Skeletal muscle tissue (tissue), 4 donors: ENCODE results near the gene TMEM9. TPM values are rescaled to one million over a fixed set of nuclear protein-coding genes. Genes with fewer than 3 reads are reported as not detected.
"Not testable (repeated sequence)": the region's sequence is repeated elsewhere in the genome, so short reads cannot be mapped to it uniquely, and the experiment has no call there.

ENCODE experiments used
- H3K27ac ChIP-seq: one replicate; pipeline ENCODE4 v1.7.0; 2013; ENCODE audit warnings: mild to moderate bottlenecking, low read depth, low read length, inconsistent platforms
- H3K27me3 ChIP-seq, 3 donors: one replicate each; pipeline ENCODE4 v1.7.0; 2013; ENCODE audit warnings: low read length in 3 of 3; ENCODE audit not compliant: control insufficient read depth in 3 of 3, insufficient read depth in 3 of 3
- H3K36me3 ChIP-seq, 3 donors: one replicate each; pipeline ENCODE4 v1.7.0; 2013; ENCODE audit warnings: low read length in 3 of 3; ENCODE audit not compliant: control insufficient read depth in 3 of 3, insufficient read depth in 3 of 3
- H3K4me1 ChIP-seq, 3 donors: one replicate each; pipeline ENCODE4 v1.7.0; 2013; ENCODE audit warnings: low read length in 3 of 3, mild to moderate bottlenecking in 3 of 3; ENCODE audit not compliant: control insufficient read depth in 3 of 3, insufficient read depth in 3 of 3
- H3K4me3 ChIP-seq, 3 donors: one replicate each; pipeline ENCODE4 v1.7.0; 2013; ENCODE audit warnings: low read length in 3 of 3
- H3K9ac ChIP-seq, 3 donors: one replicate each; pipeline ENCODE4 v1.7.0; 2013; ENCODE audit warnings: low read length in 3 of 3, mild to moderate bottlenecking in 3 of 3, moderate library complexity in 2 of 3, low read depth in 1 of 3
- H3K9me3 ChIP-seq, 3 donors: one replicate each; pipeline ENCODE4 v1.7.0; 2013; ENCODE audit warnings: low read length in 3 of 3; ENCODE audit not compliant: control insufficient read depth in 3 of 3
- total RNA-seq: library from RNA; depleted of rRNA; stranded (reverse); fragments of >200 nt; gene quantifications from one replicate; pipeline ENCODE4 v1.2.3, GENCODE V29; 2014
- donor health status: Osteomylitis.

TMEM9 gene
- total RNA-seq, 1 donor from 2014 or later = 50.1 TPM

GRCh38 chr1:201167041-201167991 lies 13.0 kb upstream of the TMEM9 start:
- peaks cover 20 to 30% (median 23%) of the 10 kb centered on the region in 3 donors for H3K4me1 ChIP-seq
- H3K9ac ChIP-seq = no peak overlapping the region
- no peaks in the 10 kb centered on the region for H3K9me3 ChIP-seq
- no peak overlapping the region for H3K4me3 ChIP-seq
- H3K27me3 ChIP-seq = no peaks in the 10 kb centered on the region
- H3K36me3 ChIP-seq = no peaks in the 10 kb centered on the region
- H3K27ac ChIP-seq = no peak overlapping the region

GRCh38 chr1:201164645-201165044 lies 10.4 kb upstream of the TMEM9 start:
- Histone ChIP-seq H3K4me1 (peaks cover 0 to 9% (median 7%) of the 10 kb centered on the region in 3 donors), H3K9ac (no peak overlapping the region), H3K9me3 (no peaks in the 10 kb centered on the region), H3K27me3 (no peaks in the 10 kb centered on the region), H3K4me3 (no peak overlapping the region), H3K36me3 (no peaks in the 10 kb centered on the region), H3K27ac (no peak overlapping the region)

- Histone ChIP-seq H3K9me3 (no peaks in the 10 kb centered on the region), H3K9ac (no peak overlapping the region), H3K4me1 (peaks cover 5 to 9% (median 6%) of the 10 kb centered on the region in 3 donors), H3K27ac (no peak overlapping the region), H3K4me3 (no peak overlapping the region), H3K36me3 (no peaks in the 10 kb centered on the region), H3K27me3 (no peaks in the 10 kb centered on the region)
Observed at GRCh38 chr1:201163707-201164106, 9.4 kb upstream of the TMEM9 start.

GRCh38 chr1:201163036-201163435 lies 8.8 kb upstream of the TMEM9 start:
- H3K4me3 ChIP-seq, H3K27me3 ChIP-seq, H3K9ac ChIP-seq, H3K9me3 ChIP-seq, H3K27ac ChIP-seq, H3K36me3 ChIP-seq: not testable (repeated sequence)
- H3K4me1 ChIP-seq = peaks cover 5 to 11% (median 6%) of the 10 kb centered on the region in 3 donors

- H3K36me3 ChIP-seq = no peaks in the 10 kb centered on the region
- H3K4me1 ChIP-seq = peaks cover 22 to 24% (median 23%) of the 10 kb centered on the region in 3 donors
Observed at GRCh38 chr1:201157949-201158348, 3.7 kb upstream of the TMEM9 start.

GRCh38 chr1:201156819-201157218 lies 2.5 kb upstream of the TMEM9 start:
- Histone ChIP-seq H3K27me3 (no peaks in the 10 kb centered on the region), H3K9me3 (no peaks in the 10 kb centered on the region), H3K9ac (no peak overlapping the region), H3K4me1 (peaks cover 23 to 28% (median 26%) of the 10 kb centered on the region in 3 donors), H3K36me3 (peaks cover 0 to 3% (median 2%) of the 10 kb centered on the region in 3 donors), H3K4me3 (no peak overlapping the region), H3K27ac (no peak overlapping the region)

More at GRCh38 chr1:201157949-201158348, 3.7 kb upstream of the TMEM9 start:
- Histone ChIP-seq H3K9ac (no peak overlapping the region), H3K4me3 (no peak overlapping the region), H3K27ac (no peak overlapping the region), H3K9me3 (no peaks in the 10 kb centered on the region), H3K27me3 (no peaks in the 10 kb centered on the region)

GRCh38 chr1:201156346-201156745 lies 2.1 kb upstream of the TMEM9 start:
- H3K9me3 ChIP-seq = no peaks in the 10 kb centered on the region
- no peak overlapping the region for H3K9ac ChIP-seq
- no peaks in the 10 kb centered on the region for H3K27me3 ChIP-seq
- H3K4me3 ChIP-seq = no peak overlapping the region
- H3K4me1 ChIP-seq = peaks cover 25 to 28% (median 26%) of the 10 kb centered on the region in 3 donors
- H3K27ac ChIP-seq = no peak overlapping the region
- peaks cover 4 to 7% (median 6%) of the 10 kb centered on the region in 3 donors for H3K36me3 ChIP-seq

- Histone ChIP-seq H3K4me3 (no peak overlapping the region), H3K9me3 (no peaks in the 10 kb centered on the region), H3K27me3 (no peaks in the 10 kb centered on the region), H3K36me3 (peaks cover 7 to 15% (median 14%) of the 10 kb centered on the region in 3 donors), H3K4me1 (peaks cover 26 to 28% (median 27%) of the 10 kb centered on the region in 3 donors), H3K9ac (no peak overlapping the region), H3K27ac (no peak overlapping the region)
Observed at GRCh38 chr1:201155354-201155753, 1.1 kb upstream of the TMEM9 start.

GRCh38 chr1:201153474-201154388 lies 543 bp downstream of the TMEM9 start:
- peaks cover 28 to 31% (median 30%) of the 10 kb centered on the region in 3 donors for H3K4me1 ChIP-seq
- peak overlapping the region; percentile 82 to 89 (median 89) for H3K4me3 ChIP-seq
- H3K9me3 ChIP-seq = no peaks in the 10 kb centered on the region
- H3K27ac ChIP-seq = no peak overlapping the region
- H3K36me3 ChIP-seq = peaks cover 16 to 30% (median 23%) of the 10 kb centered on the region in 3 donors
- peak overlapping the region; percentile 76 to 89 (median 79) for H3K9ac ChIP-seq
- H3K27me3 ChIP-seq = no peaks in the 10 kb centered on the region
